HG02623 (cell line): ENCODE results near the gene OR51D1.

ENCODE experiments used
- ATAC-seq: cut with Tn5 transposase; IDR thresholded peaks from one replicate; pipeline ENCODE4 v1.9.1; 2021; ENCODE audit warnings: moderate library complexity; ENCODE audit not compliant: unreplicated experiment

Gene OR51D1, protein sequence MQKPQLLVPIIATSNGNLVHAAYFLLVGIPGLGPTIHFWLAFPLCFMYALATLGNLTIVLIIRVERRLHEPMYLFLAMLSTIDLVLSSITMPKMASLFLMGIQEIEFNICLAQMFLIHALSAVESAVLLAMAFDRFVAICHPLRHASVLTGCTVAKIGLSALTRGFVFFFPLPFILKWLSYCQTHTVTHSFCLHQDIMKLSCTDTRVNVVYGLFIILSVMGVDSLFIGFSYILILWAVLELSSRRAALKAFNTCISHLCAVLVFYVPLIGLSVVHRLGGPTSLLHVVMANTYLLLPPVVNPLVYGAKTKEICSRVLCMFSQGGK

DNA sequence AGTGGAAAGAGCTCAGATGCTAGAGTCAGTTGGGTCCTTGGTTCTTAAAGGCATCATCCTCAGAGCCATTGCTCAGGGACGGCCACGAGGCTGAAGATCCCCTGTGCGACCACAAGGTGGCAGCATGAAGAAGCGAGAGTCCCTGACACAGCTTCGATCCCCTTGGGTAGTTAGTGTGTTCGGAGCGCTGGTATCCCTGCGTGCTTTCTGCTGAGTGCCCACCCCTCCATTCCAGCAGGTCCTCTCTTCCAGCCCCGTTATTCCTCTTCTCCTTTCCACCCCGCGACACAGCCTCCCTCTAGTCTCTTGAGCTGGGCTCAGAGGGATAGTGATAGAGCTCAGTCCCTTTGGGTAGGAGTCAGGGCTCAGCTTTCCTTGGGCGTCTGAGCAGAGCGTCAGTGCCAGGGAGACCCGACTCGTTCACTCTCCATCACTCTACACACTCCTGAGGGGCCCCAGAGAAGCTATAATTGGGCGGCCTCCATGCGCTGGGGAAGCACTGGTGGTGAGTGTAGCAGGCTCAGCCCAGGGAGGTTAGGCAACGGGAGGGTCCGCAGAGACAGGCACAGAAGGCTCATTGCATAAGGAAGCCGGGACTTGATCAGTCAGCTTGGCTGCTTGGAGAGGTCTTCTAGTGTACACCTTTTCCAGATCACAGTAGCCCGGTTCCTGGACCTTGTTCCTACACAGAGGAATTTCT, at the start of gene OR51D1:
Gene OR51D1, plus strand, starts transcription at position 516 of the 700 bp plus-strand sequence. CDS start 2,314 bp downstream, outside the sequence.
- peak; percentile 91 for ATAC-seq

DNA sequence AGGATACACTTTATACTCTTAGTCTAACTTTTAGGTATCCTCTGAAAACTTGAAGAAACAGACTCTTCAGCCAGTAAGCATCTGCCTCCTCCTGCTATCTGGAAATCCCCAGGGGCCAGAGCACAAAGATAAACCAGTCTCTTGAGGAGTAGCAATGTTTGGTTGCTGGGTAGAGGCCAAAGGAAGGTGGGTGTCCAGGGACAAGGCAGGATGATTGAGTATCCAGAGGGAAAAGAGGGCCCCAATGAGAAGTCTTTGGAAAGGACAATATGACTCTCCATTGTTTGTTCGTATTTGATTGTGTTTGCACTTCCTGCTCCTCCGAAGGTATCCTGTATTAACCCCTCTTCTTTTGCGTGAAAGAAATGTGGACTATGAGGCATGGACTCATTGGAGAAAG, 48.3 kb upstream of the OR51D1 start:
- ATAC-seq: no peak

DNA sequence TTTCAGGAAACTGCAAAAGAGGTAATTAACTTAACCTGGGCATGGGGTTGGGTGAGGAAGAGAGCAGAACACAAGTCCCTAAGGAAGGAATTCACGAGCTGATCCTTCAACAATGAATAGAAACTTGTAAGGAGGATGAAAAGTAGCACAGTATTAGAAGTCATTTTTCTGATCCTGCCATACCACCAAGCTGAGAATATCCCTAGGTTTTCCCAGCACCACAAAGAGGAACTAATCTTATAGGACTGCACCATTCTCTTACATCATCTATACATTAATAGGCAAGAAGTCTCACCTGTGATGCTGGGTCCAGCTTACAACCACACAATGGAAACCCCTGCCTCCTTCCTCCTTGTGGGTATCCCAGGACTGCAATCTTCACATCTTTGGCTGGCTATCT, 43.5 kb upstream of the OR51D1 start, which contains the start of gene OR52I1:
Gene OR52I1, plus strand, starts transcription at position 301 of the 400 bp plus-strand sequence. Its CDS starts 0 bp downstream, at position 301.
- no peak for ATAC-seq

DNA sequence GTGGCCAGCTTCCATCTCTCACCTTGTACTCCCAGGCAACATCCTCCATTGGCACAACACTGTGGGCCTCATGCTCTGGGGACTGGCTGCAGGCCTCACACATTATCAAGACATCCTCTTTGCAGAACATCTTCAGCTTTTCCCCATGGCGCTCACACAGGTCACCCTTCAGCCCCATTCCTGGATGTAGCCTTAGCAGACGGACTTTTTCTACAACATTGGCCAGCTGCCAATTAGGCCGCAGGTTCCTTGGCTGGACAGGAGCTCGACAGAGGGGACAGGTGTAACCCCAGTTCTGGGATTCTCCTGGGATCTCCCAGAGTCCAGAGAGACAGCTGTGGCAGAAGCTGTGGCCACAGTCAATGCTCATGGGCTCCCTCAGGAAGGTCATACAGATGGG, 32.2 kb upstream of the OR51D1 start:
- no peak for ATAC-seq

DNA sequence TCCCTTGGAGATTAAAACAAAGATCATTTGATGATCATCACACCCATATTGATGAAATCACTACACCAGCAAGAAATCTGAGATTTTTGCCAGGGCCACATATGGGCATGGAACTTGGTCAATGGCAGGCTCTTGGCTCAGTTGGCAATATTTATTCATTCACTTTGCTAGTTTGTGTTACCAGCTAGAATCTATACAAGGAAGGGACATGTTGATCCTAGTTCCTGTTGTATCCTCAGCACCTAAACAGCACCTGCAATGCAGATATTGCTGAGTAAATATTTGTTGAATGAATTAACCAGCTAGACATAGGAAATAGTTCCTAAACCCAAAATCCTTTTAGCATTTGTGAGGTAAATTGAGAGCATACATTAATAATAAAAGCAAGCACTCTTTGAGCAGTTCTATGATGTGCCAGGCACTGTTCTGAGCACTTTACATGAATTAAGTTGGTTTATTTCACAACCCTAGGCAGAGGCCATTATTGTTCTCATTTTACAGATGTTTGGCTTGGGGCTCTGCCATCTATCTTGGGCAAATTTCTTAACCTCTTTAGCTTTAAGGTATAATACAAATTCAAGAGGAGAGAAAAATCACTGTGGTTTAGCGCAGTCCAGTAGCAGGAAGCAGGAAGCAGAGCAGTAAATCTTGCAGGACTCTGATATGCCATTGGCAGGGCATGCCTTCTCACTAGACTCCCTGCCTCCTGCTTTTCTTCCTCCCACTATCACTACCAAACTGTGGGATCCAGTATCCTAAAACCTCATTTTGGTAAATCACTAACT, 30.9 kb upstream of the OR51D1 start:
- ATAC-seq: no peak

DNA sequence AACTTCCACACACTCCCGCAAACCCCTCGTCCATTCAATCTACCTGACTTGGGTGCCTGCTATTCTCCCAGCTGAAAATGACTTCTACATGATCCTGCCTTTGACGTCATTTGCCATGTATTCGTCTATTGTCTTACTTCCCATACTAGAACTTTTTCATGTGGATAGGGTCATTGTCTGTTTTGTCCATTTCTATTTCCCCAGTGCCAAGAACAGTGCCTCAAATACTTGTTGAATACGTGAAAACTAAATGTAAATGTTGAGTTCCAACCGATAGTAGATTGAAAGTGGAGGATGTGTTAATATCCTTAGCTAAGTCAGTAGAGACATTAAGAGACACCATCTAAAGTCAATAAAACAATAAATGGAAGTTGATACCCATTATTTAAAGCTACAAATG, 30.2 kb upstream of the OR51D1 start:
- ATAC-seq: no peak

DNA sequence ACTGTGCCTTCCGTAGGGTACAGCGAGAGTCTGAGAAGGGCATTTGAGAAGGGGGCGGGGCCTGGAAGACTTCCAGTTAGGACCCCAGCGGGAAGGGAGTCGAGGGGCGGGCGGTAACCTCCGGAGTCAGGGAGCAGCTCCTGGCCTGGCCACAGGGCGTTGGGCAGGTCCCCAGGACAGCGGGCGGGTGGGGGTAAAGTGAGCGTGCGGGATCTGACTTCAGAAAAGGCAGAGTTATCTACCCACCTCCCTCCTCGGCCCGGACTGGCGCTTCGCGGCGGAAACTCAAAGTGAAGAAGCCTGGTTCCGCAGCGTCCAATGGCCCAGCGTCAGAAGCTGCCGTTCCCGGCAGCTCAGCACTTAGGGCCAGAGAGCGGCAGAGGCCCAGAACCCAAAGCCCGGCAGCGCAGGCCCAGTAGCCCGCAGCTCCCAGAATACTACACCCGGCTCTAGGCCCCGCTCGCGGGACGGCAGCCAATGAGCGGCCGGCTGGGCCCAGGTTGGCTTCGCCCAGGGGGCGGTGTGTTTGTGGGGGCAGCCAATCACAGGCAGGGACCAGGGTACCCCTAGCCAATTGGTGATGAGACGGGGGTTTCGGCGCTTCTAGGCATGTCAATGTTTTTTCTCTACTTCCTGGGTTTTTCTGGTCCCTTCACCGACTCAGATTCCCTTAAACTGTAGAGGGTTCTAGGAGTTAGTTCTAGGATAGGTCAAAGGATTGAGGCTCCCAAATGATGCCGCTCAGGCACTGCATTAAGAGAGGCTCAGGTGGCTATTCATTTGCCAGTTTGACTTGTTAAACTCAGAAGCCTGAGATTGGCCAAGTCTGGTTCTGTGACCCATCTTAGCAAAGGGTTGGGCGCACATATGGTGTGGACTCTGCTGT, 29.3 kb upstream of the OR51D1 start, which contains the start of gene TRIM68:
Gene TRIM68, minus strand, starts transcription at position 451 of the 886 bp plus-strand sequence. CDS start 2,727 bp downstream, outside the sequence.
- peak; percentile 100 for ATAC-seq

DNA sequence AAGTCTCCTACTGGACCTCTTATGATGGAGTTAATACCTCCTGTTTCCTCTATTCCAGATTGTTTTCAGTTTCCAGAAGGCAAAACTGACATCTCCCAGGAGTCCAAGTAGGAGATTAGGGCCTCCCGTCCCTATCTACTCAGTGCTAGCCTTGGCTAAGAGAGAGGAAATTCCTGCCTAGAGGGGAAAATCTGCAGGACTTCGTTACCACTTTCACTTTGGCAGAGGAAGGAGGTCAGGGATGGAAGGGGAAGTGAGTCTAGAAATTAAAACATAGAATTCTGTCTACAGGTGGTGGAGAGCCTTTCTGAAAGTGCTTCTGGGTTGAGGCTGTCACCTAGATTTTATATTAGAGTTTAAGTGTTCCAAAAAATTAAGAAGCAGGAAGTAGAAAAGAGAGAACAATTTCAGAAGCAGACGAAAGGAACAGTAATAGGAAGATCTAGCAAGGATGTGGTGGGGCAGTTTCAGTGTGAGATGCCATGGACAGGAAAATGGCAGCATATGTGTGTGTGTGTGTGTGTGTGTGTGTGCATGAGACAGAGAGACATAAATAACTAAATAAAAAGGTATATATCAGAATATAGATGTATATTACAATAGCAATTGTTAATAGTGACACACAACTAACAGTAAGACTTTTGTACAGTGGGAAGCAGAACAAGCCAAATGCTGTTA, 26.9 kb upstream of the OR51D1 start:
- ATAC-seq: no peak

DNA sequence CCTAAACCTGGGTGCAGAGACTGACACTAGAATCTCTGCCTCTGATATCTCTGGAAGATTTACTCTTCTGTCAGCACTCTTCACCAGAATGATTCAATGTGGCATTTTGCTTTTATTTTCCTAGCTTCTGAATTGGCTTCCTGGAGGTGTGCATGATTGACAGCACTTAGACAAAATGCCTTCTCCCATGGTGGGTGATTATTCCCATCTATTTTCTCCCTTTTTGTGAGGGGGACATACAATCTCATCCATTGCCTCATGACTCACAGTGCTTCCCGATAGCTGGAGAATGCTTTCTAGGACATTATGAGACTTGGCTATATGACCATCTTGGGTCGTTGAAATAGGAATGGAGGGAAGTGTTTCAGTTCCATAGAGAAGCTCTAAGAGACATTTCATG, 25.3 kb upstream of the OR51D1 start:
- ATAC-seq: no peak

DNA sequence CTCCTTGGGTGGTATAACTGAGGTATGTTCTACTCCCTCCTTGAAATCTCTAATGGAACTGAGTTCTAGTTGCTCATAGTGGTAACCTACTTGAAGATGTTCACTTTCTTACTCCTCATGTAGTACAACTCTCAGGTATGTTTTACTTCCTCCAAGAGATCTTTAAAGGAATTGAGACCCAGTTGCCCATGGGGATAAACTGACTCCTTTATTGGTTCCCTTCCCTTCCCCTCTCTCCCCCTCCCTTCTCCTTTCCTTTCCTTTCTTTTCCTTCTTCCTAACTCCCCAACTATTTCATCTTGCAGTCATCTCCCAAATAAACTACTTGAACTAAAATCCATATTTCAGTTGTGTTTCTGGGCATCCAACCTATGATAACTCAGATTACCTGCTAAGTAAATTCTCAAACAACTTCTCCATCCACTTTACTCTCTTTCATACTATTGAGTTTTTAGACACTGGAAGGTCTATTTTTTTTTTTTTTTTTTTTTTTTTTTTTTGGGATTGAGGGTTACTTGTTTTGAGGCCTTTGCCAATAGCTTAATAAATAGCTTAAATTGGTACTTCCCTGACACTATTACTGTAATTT, 21.3 kb upstream of the OR51D1 start:
- no peak for ATAC-seq

DNA sequence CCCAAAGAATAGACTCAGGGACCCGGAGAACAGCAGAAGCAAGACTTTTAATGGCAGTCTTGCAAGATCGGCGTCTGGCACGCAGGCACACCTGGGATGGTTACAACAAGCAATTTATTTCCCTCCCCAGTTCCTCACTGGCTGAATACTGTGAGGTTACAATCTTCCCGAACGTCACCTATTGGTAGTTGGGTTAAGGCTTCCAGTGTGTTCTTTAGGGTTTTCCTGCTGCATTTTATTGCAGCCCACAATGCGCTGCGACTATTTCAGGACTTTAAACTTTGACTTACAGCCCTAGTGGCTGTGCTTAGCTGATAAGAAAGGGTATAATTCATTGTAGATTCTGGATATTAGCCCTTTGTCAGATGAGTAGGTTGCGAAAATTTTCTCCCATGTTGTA, 17.8 kb upstream of the OR51D1 start:
- no peak for ATAC-seq

DNA sequence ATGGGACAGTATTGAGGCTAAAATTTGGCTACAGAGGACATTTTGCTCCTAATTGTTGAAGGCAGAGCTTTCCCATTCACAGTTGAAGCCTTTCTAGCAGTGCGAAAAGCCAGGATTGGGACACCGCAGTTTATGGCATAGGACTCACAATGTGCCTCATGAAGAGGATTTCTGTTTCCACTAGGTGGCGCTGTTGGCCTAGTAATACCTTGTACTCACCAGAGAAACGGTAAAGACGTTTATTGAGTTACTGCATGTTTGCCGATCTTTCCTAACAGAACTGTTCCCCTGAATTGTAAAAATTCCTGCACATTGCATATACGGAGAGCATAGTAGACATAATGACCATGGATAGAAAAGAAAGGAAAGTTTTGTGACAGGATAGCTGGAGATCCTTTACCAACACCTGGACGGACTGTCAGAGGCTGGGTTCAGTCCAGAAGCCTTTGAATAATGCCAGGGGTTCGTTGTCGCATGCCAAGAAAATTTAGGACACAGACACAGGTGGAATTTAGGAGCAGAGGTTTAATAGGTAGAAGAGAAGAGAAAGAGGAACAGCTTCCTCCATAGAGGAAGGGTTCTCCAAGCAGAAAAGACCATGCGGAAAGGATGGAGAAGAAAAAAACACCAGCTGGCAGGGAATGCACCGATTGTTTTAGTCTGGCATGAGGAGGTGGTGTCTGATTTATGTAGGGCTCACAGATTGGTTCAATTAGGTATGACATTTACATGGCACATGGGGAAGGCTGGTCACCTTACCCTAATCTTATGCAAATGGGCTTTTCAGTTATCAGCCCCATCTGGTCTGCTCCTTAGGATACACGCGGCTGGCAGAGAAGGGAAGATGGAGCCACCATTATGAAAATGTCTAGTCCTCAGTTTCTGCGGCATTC, 10.8 kb upstream of the OR51D1 start:
- ATAC-seq: no peak

DNA sequence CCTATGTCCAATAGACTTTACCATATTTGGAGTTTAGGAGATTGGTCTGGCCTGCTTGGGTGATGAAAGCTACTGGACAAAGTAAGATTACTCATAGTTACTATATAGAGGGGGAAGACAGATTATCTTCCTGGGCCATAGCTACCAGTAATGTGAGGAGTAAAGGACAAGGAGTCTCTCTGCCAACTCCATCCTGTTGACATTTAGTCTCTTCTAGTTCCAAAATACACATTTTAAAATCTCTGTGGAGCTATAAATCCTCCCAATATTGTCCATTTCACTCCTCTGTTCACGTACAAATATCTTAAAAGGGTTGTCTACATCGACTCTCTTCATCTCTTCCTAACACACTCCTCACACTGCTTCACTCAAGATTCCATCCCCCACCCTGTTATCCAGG, 1.1 kb upstream of the OR51D1 start:
- no peak for ATAC-seq

DNA sequence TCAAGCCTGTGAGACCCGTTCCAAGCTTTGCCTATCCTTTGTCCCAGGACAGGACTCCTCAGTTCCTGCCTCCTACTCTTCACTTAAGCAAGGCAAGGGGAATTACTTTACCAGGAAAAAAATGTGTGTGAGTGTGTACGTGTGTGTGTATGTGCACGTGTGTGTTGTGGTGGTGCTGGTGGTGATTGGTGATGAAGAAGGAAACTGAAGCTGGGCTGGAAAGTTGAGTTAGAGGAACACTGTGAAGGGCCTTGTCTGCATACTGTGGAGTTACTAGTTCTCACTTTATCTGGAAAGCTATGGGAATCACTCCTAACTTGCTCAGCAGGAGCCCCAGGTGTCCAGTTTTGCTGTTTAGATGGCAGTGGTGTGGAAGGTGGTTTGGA, 378 bp downstream of the OR51D1 start:
- no peak for ATAC-seq

DNA sequence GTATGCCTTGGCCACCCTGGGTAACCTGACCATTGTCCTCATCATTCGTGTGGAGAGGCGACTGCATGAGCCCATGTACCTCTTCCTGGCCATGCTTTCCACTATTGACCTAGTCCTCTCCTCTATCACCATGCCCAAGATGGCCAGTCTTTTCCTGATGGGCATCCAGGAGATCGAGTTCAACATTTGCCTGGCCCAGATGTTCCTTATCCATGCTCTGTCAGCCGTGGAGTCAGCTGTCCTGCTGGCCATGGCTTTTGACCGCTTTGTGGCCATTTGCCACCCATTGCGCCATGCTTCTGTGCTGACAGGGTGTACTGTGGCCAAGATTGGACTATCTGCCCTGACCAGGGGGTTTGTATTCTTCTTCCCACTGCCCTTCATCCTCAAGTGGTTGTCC, 2.7 kb downstream of the OR51D1 start:
- no peak for ATAC-seq

DNA sequence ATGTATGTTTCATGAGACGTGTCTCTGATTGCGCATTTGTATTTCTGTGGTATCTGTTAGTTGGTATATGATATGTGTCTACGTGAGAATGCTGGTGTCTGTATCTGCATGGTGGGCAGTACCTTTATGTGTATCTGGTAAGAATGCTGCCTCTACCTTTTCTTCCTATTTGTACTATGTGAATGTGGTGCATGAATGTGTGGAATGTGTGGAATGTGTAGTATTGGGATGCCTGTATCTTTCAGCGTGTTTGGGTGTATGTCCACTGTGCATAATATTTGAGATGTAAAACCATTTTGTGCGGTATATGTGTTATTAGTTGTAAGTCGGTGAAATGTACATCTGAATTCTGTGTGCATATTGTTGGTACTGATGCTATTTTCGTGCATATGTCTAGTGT, 4.2 kb downstream of the OR51D1 start:
- no peak for ATAC-seq

DNA sequence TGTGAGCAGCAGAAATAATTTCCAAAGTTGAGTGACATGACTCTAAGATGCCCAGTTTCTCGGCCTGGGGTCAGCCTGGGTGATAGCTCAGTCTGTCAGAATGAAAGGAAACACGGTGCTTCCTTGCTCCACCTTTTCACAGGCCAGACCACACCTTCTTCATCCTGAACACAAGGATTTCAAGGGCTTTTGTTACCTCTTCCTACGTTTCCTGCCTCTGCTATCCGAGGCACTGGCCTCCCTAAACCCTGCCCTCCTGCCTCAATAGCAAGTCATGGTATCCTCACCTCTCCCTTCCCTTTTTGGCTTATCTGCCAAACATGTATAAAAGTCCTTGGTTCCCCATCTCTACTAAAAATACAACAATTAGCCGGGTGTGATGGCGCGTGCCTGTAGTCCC, 4.8 kb downstream of the OR51D1 start:
- no peak for ATAC-seq

DNA sequence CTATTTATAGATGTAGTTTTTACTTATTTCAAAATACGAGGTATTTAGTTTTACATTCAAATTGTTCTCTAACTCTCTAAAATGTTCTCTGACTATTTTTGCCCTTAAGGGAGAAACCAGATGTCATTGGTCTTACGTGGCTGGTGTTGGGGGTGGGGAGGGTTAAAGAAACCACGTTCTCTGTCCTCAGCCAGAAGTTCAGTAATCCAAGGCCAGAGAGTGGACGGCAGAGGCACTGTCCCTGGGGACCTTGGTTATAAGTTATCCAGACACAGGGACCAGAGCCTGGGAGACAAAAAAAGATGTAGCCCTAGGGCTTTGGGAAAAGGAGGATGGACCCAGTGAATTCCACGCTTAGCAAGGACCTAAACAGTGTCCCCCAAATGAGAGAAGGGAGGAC, 5.8 kb downstream of the OR51D1 start:
- ATAC-seq: no peak

DNA sequence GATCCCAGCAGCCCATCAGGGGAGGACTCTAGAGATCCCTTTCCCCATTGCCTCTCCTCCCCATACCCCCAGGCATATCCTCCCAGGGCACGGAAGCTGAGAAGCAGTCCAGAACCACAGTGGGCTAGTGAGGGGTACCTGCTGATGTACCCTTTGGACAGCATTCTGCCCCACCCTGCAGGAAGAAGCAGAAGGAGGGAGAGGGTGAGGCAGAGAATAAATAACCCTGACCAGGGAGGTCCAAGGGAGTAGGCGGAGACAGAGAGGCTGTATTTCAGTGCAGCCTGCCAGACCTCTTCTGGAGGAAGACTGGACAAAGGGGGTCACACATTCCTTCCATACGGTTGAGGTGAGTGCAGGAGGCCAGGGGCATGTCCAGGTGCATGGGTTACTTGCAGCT, 6.4 kb downstream of the OR51D1 start, which contains the start of gene OR51E1:
Gene OR51E1, plus strand, starts transcription at position 301 of the 400 bp plus-strand sequence. CDS start 8,545 bp downstream, outside the sequence.
- ATAC-seq: no peak
